AG04449 (cell line): ENCODE results near the gene RGS11.

Experiments used
- CTCF ChIA-PET: fragments of 350-600 bp; formaldehyde crosslinking; extraction: SDS; loops from one replicate; lab custom pipeline; 2021; ENCODE audit warnings: antibody characterized with exemption; lab: Yijun Ruan, JAX
- POLR2A ChIA-PET: fragments of 400-600, 350-600 bp; formaldehyde crosslinking; extraction: SDS; loops from one replicate; lab custom pipeline; 2020; ENCODE audit warnings: antibody characterized with exemption, inconsistent platforms; lab: Yijun Ruan, JAX
- DNase-seq: peaks from one replicate; pipeline ENCODE4 v3.0.0-alpha.2; 2010; ENCODE audit warnings: low read depth, low spot score
- H3K4me3 ChIP-seq: 2 replicates; pipeline ENCODE4 v1.5.1; 2011; ENCODE audit warnings: low read depth, mild to moderate bottlenecking, control low read depth, low read length
- CTCF ChIP-seq: IDR thresholded peaks from one replicate; pipeline ENCODE4 v1.5.1; 2011; ENCODE audit warnings: mild to moderate bottlenecking, moderate library complexity, low read length, control low read depth, inconsistent platforms; ENCODE audit not compliant: insufficient read depth; ENCODE audit errors: missing control alignments

RGS11 gene

GRCh38 chr16:275786-276232, at the start of gene RGS11:
RGS11 (minus strand) TSS chr16:275944; CDS start chr16:275911, 33 bp downstream.
- no peak for DNase-seq
- TF ChIP-seq CTCF, result no peak
- POLR2A ChIA-PET, result no interaction called here
- CTCF ChIA-PET, result no interaction called here
- H3K4me3 ChIP-seq, result peak within 1 kb of the TSS; percentile 34; the same call in 1 of the 2 replicates

- ChIA-PET POLR2A (no interaction called here), CTCF (no interaction called here)
- no peak for DNase-seq
- H3K4me3 ChIP-seq, result no peak overlapping the region
- no peak for TF ChIP-seq CTCF
These were observed 48.9 kb upstream of the RGS11 start for GRCh38 chr16:324451-325334.

- no peak for TF ChIP-seq CTCF
- no peak for DNase-seq
- no peak overlapping the region for H3K4me3 ChIP-seq
- ChIA-PET POLR2A (no interaction called here), CTCF (no interaction called here)
These were observed 48.4 kb upstream of the RGS11 start for GRCh38 chr16:324201-324450.

GRCh38 chr16:322476-323143, 46.9 kb upstream of the RGS11 start:
- H3K4me3 ChIP-seq, result no peak overlapping the region
- no peak for DNase-seq
- ChIA-PET POLR2A (no interaction called here), CTCF (interaction anchor here (1.3 kb wide), 1 partner anchor 9 kb away, joined by 3 read pairs; no protein-coding TSS in a partner anchor)
- no peak for TF ChIP-seq CTCF

GRCh38 chr16:321532-321931, 45.8 kb upstream of the RGS11 start:
- CTCF ChIA-PET, result no interaction called here
- TF ChIP-seq CTCF, result no peak
- POLR2A ChIA-PET, result no interaction called here
- H3K4me3 ChIP-seq, result no peak overlapping the region
- no peak for DNase-seq

GRCh38 chr16:320206-320605, 44.5 kb upstream of the RGS11 start:
- CTCF ChIA-PET, result interaction anchor here (1.1 kb wide), 1 partner anchor 213 kb away, joined by 3 read pairs; no protein-coding TSS in a partner anchor
- no peak overlapping the region for H3K4me3 ChIP-seq
- POLR2A ChIA-PET, result no interaction called here
- no peak for DNase-seq
- TF ChIP-seq CTCF, result no peak
